H1 (cell line): ENCODE measurements around the gene RASAL1.

Experiments
- BRCA1 ChIP-seq: IDR thresholded peaks from 2 replicates; pipeline ENCODE4 v1.6.1; 2012; ENCODE audit warnings: low read depth, low read length, improper control_type of control experiment
- CEBPB ChIP-seq: IDR thresholded peaks from 2 replicates; pipeline ENCODE4 v1.6.1; 2012; ENCODE audit warnings: low read depth, low read length
- CTCF ChIP-seq, 3 experiments: IDR thresholded peaks; 1 replicate in 2 of 3; 2 replicates in 1 of 3; pipeline versions ENCODE4 v1.5.1 to v1.6.1; 2011; ENCODE audit warnings: low read length in 3 of 3, mild to moderate bottlenecking in 3 of 3, inconsistent platforms in 2 of 3, low read depth in 1 of 3, moderate library complexity in 1 of 3; ENCODE audit not compliant: insufficient read depth in 1 of 3; ENCODE audit errors: control extremely low read depth in 1 of 3
- HDAC2 ChIP-seq, 2 experiments: fragments of 300-600 bp in 1 of 2; sonication (generic) in 1 of 2; IDR thresholded peaks; 2 replicates each; pipeline ENCODE4 v1.6.1; 2011 to 2012; ENCODE audit warnings: low read depth in 2 of 2, low read length in 2 of 2, mild to moderate bottlenecking in 2 of 2, moderate library complexity in 2 of 2, borderline replicate concordance in 1 of 2, inconsistent platforms in 1 of 2
- JUN ChIP-seq: IDR thresholded peaks from 2 replicates; pipeline ENCODE4 v1.6.1; 2011; ENCODE audit warnings: low read depth, mild to moderate bottlenecking, improper control_type of control experiment, low read length
- POLR2AphosphoS5 ChIP-seq: IDR thresholded peaks from 2 replicates; pipeline ENCODE4 v1.6.1; 2011; ENCODE audit warnings: low read depth, low read length
- RAD21 ChIP-seq, 2 experiments: IDR thresholded peaks in 1 of 2; conservative IDR thresholded peaks in 1 of 2; 2 replicates each; pipeline ENCODE4 v1.6.1; 2011; ENCODE audit warnings: low read depth in 2 of 2, low read length in 2 of 2, improper control_type of control experiment in 1 of 2, inconsistent platforms in 1 of 2, mild to moderate bottlenecking in 1 of 2, moderate library complexity in 1 of 2
- SIN3A ChIP-seq, 2 experiments: IDR thresholded peaks in 1 of 2; conservative IDR thresholded peaks in 1 of 2; 2 replicates each; pipeline ENCODE4 v1.6.1; 2011 to 2012; ENCODE audit warnings: low read length in 2 of 2, improper control_type of control experiment in 1 of 2, low read depth in 1 of 2, mild to moderate bottlenecking in 1 of 2

- TF ChIP-seq SIN3A (conservative IDR thresholded peaks at IDR 0.05 in 1 of 2, IDR thresholded peaks at IDR 0.05 in 1 of 2; ENCODE audit: low read depth in 1 of 2, low read length in 2 of 2) (no peak), CTCF (IDR thresholded peaks at IDR 0.05; ENCODE audit: control extremely low read depth in 1 of 3, insufficient read depth in 1 of 3, low read depth in 1 of 3, low read length in 3 of 3) (no peak), RAD21 (IDR thresholded peaks at IDR 0.05 in 1 of 2, conservative IDR thresholded peaks at IDR 0.05 in 1 of 2; ENCODE audit: low read depth in 2 of 2, low read length in 2 of 2) (no peak), JUN (no peak), CEBPB (no peak), BRCA1 (no peak), HDAC2 (IDR thresholded peaks at IDR 0.05; ENCODE audit: borderline replicate concordance in 1 of 2, low read depth in 2 of 2, low read length in 2 of 2) (no peak), POLR2AphosphoS5 (no peak)
Measured at GRCh38 chr12:113136990-113137511, 1.5 kb upstream of the RASAL1 start.
